ENCODE results near the gene TMEM52. TPM values are rescaled to one million over a fixed set of nuclear protein-coding genes. Genes with fewer than 3 reads are reported as not detected.

The TMEM52 gene
- total and polyA plus RNA-seq, 7 experiments from 2014 or later, result 0.45 to 1.1 TPM; not detected in 5

DNA sequence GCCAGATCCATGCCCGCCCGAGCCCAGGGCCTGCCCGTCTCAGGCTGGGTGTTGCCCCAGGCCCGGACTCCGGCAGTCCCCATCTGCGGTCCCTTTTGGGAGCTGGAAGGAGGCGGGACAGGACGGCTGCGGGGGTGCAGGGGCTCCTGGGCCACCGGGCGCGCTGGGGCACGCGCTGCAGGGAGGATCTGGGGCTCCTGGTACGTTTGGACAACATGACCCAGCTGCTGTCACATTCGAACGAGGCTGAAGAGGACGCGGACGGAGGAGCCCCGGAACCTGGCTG is 10.6 kb downstream of the TMEM52 start:
- no peaks in the 10 kb centered on the region for H3K9me3 ChIP-seq (ENCODE audit: control insufficient read depth in 2 of 3, low read length in 3 of 3)
- no peaks in the 10 kb centered on the region for H3K36me3 Mint-ChIP-seq
- H3K27me3 ChIP-seq (ENCODE audit: control insufficient read depth in 2 of 2, insufficient read depth in 2 of 2, low read length in 2 of 2), result no peaks in the 10 kb centered on the region
- CTCF ChIA-PET, result interaction anchor here (0.6 to 2.2 kb wide), 8 partner anchors 9 to 137 kb away, joined by 3 to 10 read pairs (median 6); no protein-coding TSS in a partner anchor
- H3K9me3 Mint-ChIP-seq, result peaks cover 0 to 2% (median 0%) of the 10 kb centered on the region in 11 donors
- H3K27me3 Mint-ChIP-seq, result no peaks in the 10 kb centered on the region
- peaks cover 12 to 18% (median 15%) of the 10 kb centered on the region in 7 donors for H3K4me1 Mint-ChIP-seq
- DNase-seq, result no peak
- POLR2A ChIA-PET, result interaction anchor here (1.1 to 3.0 kb wide), 9 partner anchors 9 to 184 kb away, joined by 3 to 15 read pairs (median 5); partner anchors contain the start of gene CDK11A
- H3K36me3 ChIP-seq (ENCODE audit: control insufficient read depth in 2 of 3, insufficient read depth in 3 of 3, low read length in 3 of 3), result no peaks in the 10 kb centered on the region
- peak overlapping the region; percentile 60 for H3K4me3 ChIP-seq (ENCODE audit: low read length)
- intact Hi-C loops (cut with micrococcal nuclease), result loop anchor here (2.0 to 10.0 kb wide), 8 partner anchors 66 to 600 kb away; partner anchors contain the start of genes CDK11A (in 1 of the 2), PUSL1 (in 1 of the 2) and SLC35E2B (in 1 of the 2)
- peak overlapping the region; percentile 51 to 87 (median 72) for H3K4me3 Mint-ChIP-seq
- peak overlapping the region; percentile 84 for H3K27ac ChIP-seq (ENCODE audit: low read depth, low read length)
- peaks cover 5 to 10% of the 10 kb centered on the region in 2 donors for H3K4me1 ChIP-seq (ENCODE audit: control insufficient read depth in 2 of 2, insufficient read depth in 2 of 2, low read length in 2 of 2)
- H3K27ac Mint-ChIP-seq, result peak overlapping the region in 1 of 9 donors; percentile 59
- no peak for ATAC-seq

GRCh38 chr1:1907098-1907736 is 11.9 kb downstream of the TMEM52 start:
- Mint-ChIP-seq H3K4me1 (peaks cover 12 to 18% (median 15%) of the 10 kb centered on the region in 7 donors), H3K27ac (no peak overlapping the region), H3K9me3 (peaks cover 0 to 2% (median 0%) of the 10 kb centered on the region in 11 donors), H3K4me3 (peak overlapping the region in 1 of 10 donors; percentile 49), H3K27me3 (no peaks in the 10 kb centered on the region), H3K36me3 (no peaks in the 10 kb centered on the region)
- no peaks in the 10 kb centered on the region for H3K9me3 ChIP-seq (ENCODE audit: control insufficient read depth in 2 of 3, low read length in 3 of 3)
- no peaks in the 10 kb centered on the region for H3K27me3 ChIP-seq (ENCODE audit: control insufficient read depth in 2 of 2, insufficient read depth in 2 of 2, low read length in 2 of 2)
- H3K36me3 ChIP-seq (ENCODE audit: control insufficient read depth in 2 of 3, insufficient read depth in 3 of 3, low read length in 3 of 3), result no peaks in the 10 kb centered on the region
- intact Hi-C loops (cut with micrococcal nuclease), result loop anchor here (2.0 to 10.0 kb wide), 7 partner anchors 48 to 230 kb away; partner anchors contain the start of gene SLC35E2B (in 1 of the 2)
- no peak overlapping the region for H3K27ac ChIP-seq (ENCODE audit: low read depth, low read length)
- ATAC-seq, result no peak
- ChIA-PET CTCF (interaction anchor here (0.9 to 2.4 kb wide), 4 partner anchors 12 to 48 kb away, joined by 3 to 6 read pairs (median 4); no protein-coding TSS in a partner anchor), POLR2A (interaction anchor here (0.6 to 3.0 kb wide), 6 partner anchors 8 to 127 kb away, joined by 3 to 15 read pairs (median 8); no protein-coding TSS in a partner anchor)
- no peak overlapping the region for H3K4me3 ChIP-seq (ENCODE audit: low read length)
- H3K4me1 ChIP-seq (ENCODE audit: control insufficient read depth in 2 of 2, insufficient read depth in 2 of 2, low read length in 2 of 2), result peaks cover 5 to 10% of the 10 kb centered on the region in 2 donors
- DNase-seq, result no peak

GRCh38 chr1:1906185-1907097 is 12.6 kb downstream of the TMEM52 start:
- Histone ChIP-seq H3K27ac (ENCODE audit: low read depth, low read length) (no peak overlapping the region), H3K4me3 (ENCODE audit: low read length) (no peak overlapping the region), H3K36me3 (ENCODE audit: control insufficient read depth in 2 of 3, insufficient read depth in 3 of 3, low read length in 3 of 3) (no peaks in the 10 kb centered on the region), H3K4me1 (ENCODE audit: control insufficient read depth in 2 of 2, insufficient read depth in 2 of 2, low read length in 2 of 2) (peaks cover 5 to 10% of the 10 kb centered on the region in 2 donors), H3K9me3 (ENCODE audit: control insufficient read depth in 2 of 3, low read length in 3 of 3) (no peaks in the 10 kb centered on the region), H3K27me3 (ENCODE audit: control insufficient read depth in 2 of 2, insufficient read depth in 2 of 2, low read length in 2 of 2) (no peaks in the 10 kb centered on the region)
- Mint-ChIP-seq H3K9me3 (peaks cover 0 to 2% (median 0%) of the 10 kb centered on the region in 11 donors), H3K36me3 (no peaks in the 10 kb centered on the region), H3K27me3 (no peaks in the 10 kb centered on the region), H3K4me1 (peaks cover 12 to 18% (median 15%) of the 10 kb centered on the region in 7 donors), H3K4me3 (peak overlapping the region; percentile 5 to 81 (median 58)), H3K27ac (peak overlapping the region in 7 of 9 donors; percentile 2 to 72 (median 44))
- intact Hi-C loops (cut with micrococcal nuclease), result loop anchor here (2.0 to 10.0 kb wide), 7 partner anchors 48 to 229 kb away; partner anchors contain the start of gene SLC35E2B (in 1 of the 2)
- CTCF ChIA-PET, result interaction anchor here (0.9 to 2.4 kb wide), 6 partner anchors 11 to 127 kb away, joined by 3 to 6 read pairs (median 6); no protein-coding TSS in a partner anchor
- DNase-seq (peak in 8 of 9 donors; percentile 49 to 77 (median 54)), ATAC-seq (peak; percentile 40)
- POLR2A ChIA-PET, result interaction anchor here (0.6 to 2.4 kb wide), 3 partner anchors 8 to 125 kb away, joined by 3 to 7 read pairs (median 4); no protein-coding TSS in a partner anchor

DNA sequence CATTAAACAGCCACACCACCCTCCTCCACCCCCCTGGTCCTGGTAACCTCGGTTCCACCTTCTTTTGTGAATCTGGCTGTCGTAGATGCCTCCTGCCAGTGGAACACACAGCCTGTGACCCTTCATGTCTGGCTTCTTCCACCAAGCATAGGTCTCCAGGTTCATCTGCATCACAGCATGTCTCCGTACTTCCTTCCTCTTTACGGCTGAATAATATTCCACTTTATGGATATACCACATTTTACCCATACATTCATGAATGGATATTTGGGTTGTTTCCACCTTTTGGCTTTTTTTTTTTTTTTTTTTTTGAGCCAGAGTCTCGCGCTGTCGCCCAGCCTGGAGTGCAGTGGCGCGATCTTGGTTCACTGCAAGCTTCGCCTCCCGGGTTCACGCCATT is 15.9 kb downstream of the TMEM52 start:
- no peak for ATAC-seq
- H3K9me3 ChIP-seq (ENCODE audit: control insufficient read depth in 2 of 3, low read length in 3 of 3), result no peaks in the 10 kb centered on the region
- H3K27ac ChIP-seq (ENCODE audit: low read depth, low read length), result no peak overlapping the region
- H3K36me3 ChIP-seq (ENCODE audit: control insufficient read depth in 2 of 3, insufficient read depth in 3 of 3, low read length in 3 of 3), result no peaks in the 10 kb centered on the region
- Mint-ChIP-seq H3K9me3 (no peaks in the 10 kb centered on the region), H3K27me3 (peaks cover 0 to 4% (median 0%) of the 10 kb centered on the region in 5 donors), H3K4me3 (no peak overlapping the region), H3K27ac (no peak overlapping the region), H3K36me3 (no peaks in the 10 kb centered on the region), H3K4me1 (peaks cover 10 to 19% (median 17%) of the 10 kb centered on the region in 7 donors)
- no peak for DNase-seq
- POLR2A ChIA-PET, result interaction anchor here (1.1 kb wide), 1 partner anchor 11 kb away, joined by 3 read pairs; no protein-coding TSS in a partner anchor
- no peak overlapping the region for H3K4me3 ChIP-seq (ENCODE audit: low read length)
- no peaks in the 10 kb centered on the region for H3K27me3 ChIP-seq (ENCODE audit: control insufficient read depth in 2 of 2, insufficient read depth in 2 of 2, low read length in 2 of 2)
- intact Hi-C loops (cut with micrococcal nuclease), result loop anchor here in 1 of 2 donors (10.0 kb wide), 1 partner anchor 142 kb away; no protein-coding TSS in a partner anchor
- CTCF ChIA-PET, result no interaction called here
- H3K4me1 ChIP-seq (ENCODE audit: control insufficient read depth in 2 of 2, insufficient read depth in 2 of 2, low read length in 2 of 2), result peaks cover 3 to 5% of the 10 kb centered on the region in 2 donors

DNA sequence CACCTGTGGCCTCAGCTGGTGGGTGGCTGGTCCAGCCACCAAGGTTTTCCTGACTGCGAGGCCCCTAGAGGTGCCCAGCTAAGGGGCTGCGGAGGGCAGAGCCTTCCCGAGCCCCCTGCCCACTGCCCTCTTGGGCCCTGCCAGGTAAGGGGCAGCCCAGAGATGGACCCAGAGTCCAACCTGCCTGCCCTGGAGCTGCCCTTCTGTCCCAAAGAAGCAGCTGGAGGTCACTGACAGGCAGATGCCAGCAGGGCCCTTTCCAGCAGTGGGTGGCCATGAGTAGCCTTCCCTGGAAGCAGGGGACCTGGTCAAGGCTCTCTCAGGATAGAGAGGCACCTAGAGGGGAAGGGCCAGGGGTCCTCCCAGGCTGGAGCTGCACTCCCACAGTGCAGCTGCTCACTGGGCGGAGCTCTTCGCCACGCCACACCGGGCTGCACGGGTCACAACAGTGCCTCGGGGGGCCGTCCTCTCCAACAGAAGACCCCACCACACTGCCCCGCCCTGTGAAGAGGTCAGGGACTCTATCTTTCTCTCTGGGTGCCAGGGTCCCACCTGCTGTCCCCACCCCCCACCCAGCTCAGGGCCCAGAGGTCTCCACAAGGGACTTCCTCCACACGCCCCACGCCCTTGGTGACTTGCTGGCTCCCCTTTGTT is 17.3 kb downstream of the TMEM52 start:
- Histone ChIP-seq H3K4me1 (ENCODE audit: control insufficient read depth in 2 of 2, insufficient read depth in 2 of 2, low read length in 2 of 2) (peaks cover 0 to 5% of the 10 kb centered on the region in 2 donors), H3K27ac (ENCODE audit: low read depth, low read length) (no peak overlapping the region), H3K36me3 (ENCODE audit: control insufficient read depth in 2 of 3, insufficient read depth in 3 of 3, low read length in 3 of 3) (no peaks in the 10 kb centered on the region), H3K9me3 (ENCODE audit: control insufficient read depth in 2 of 3, low read length in 3 of 3) (no peaks in the 10 kb centered on the region), H3K4me3 (ENCODE audit: low read length) (no peak overlapping the region), H3K27me3 (ENCODE audit: control insufficient read depth in 2 of 2, insufficient read depth in 2 of 2, low read length in 2 of 2) (no peaks in the 10 kb centered on the region)
- ATAC-seq, result no peak
- intact Hi-C loops (cut with micrococcal nuclease), result loop anchor here in 1 of 2 donors (10.0 kb wide), 1 partner anchor 143 kb away; no protein-coding TSS in a partner anchor
- CTCF ChIA-PET, result interaction anchor here (1.0 kb wide), 1 partner anchor 143 kb away, joined by 3 read pairs; no protein-coding TSS in a partner anchor
- H3K4me3 Mint-ChIP-seq, result no peak overlapping the region
- no peaks in the 10 kb centered on the region for H3K9me3 Mint-ChIP-seq
- H3K27me3 Mint-ChIP-seq, result peaks cover 0 to 4% (median 0%) of the 10 kb centered on the region in 5 donors
- H3K4me1 Mint-ChIP-seq, result peaks cover 8 to 19% (median 13%) of the 10 kb centered on the region in 7 donors
- H3K36me3 Mint-ChIP-seq, result no peaks in the 10 kb centered on the region
- no peak for DNase-seq
- no peak overlapping the region for H3K27ac Mint-ChIP-seq
- POLR2A ChIA-PET, result interaction anchor here (0.6 kb wide), 2 partner anchors 43 to 160 kb away, joined by 3 to 4 read pairs; no protein-coding TSS in a partner anchor

Data from naive thymus-derived CD4-positive, alpha-beta T cell (primary cell).